Stimulated activated CD4-positive, alpha-beta T cell treated with anti-CD3 and anti-CD28 coated beads, Interleukin-12 subunit alpha, Interleukin-12 subunit beta, amount 100 ng/mL, for 48 hours (primary cell): ENCODE data around the gene AOAH.
A peak's percentile ranks its signal among the peaks of the same experiment; 100 is the strongest.
"Not testable (repeated sequence)": the region's sequence is repeated elsewhere in the genome, so short reads cannot be mapped to it uniquely, and the experiment has no call there.

Experiments
- DNase-seq, 3 donors: peaks; one replicate each; pipeline ENCODE4 v3.0.0-alpha.2; 2020; ENCODE audit warnings: low read depth in 2 of 3, low spot score in 1 of 3

AOAH gene

DNA sequence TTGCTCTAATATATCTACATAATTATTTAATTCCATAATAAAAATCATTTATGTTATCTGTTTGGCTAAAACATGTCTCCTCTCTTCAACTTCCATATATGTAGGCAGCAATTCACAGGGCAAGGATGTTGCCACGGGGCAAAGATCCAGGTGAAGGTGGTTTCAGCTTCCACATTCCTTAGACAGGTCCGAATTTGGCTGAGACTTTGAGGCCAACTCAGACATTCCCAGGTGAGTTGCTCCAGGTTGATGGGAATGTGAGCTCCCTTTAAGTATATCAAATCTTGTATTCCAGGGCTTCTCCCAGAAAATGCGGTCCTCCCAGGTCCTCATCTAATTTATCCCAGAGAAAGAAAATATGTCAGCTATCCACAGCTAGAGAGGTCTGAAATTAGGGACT, 15.1 kb upstream of the AOAH start:
- no peak for DNase-seq

DNA sequence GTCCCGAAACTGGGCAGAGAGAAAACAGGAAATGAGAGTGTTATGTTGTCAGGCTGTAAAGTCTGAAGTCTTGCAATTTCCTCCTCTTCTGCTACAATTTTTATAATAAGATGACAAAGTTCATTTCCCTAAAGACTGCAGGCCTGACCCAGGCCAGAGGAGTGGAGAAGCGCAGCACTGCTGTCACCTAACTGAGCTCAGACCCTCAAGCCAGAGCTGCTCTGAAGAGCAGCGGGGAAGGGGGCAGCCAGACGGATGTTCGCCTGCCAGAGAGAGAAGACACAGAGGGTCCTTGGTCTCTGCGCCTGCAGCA, 12.6 kb upstream of the AOAH start:
- no peak for DNase-seq

DNA sequence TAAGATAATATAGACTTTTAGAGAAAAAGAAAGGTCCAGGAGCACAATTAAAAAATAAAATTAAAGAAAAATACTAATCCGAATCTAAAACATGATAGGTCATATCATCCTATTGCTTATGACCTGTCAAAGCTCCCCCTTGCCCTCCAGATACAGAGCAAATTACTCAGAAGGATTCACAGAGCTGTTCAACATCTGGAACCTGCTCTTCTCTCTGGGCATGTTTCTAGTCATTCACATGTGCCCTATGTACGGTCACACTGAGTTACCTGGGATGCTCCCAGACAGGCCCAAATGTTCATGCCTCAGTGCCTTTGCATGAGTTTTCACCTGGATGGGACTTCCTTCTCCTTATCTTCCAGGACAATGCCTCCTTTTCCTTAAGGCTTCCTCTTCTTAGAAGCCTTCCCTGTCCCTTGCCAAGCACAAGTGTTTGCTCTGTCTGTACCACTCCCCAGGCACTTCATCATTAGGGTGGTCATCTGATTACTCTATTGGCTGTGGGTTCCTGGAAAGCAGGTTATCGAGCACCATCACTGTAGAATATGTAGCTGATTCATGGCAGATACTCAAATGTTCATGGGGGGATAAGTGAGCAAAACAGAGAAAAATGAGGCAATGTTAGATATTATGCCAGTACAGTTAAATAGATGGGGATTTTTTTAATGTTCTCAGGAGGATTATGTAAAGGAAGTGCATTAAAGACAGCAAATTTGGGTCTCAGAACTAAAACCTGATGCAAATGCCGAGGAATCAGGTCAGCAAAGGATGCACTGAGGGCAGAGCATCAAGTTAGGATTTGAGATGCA, 12.0 kb upstream of the AOAH start:
- no peak for DNase-seq

DNA sequence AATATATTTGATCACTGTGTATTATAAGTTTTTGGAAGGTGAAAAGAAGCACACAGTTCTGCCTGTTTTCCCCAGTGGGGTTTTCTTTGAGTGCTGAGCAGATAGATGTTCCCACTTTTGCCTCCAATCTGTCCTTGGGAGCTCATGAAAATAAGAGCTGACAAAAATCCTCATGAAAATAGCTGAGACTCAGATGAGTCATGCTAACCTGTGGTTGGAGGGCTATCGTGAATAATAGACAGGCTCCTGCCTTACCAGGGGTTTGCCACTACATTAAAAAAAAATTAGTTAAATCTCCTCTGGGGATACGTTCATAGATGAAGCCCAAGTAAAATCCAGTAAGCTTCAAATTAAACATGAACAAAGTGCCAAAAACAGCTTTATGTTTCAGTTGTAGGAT, 10.9 kb upstream of the AOAH start:
- DNase-seq, result no peak

DNA sequence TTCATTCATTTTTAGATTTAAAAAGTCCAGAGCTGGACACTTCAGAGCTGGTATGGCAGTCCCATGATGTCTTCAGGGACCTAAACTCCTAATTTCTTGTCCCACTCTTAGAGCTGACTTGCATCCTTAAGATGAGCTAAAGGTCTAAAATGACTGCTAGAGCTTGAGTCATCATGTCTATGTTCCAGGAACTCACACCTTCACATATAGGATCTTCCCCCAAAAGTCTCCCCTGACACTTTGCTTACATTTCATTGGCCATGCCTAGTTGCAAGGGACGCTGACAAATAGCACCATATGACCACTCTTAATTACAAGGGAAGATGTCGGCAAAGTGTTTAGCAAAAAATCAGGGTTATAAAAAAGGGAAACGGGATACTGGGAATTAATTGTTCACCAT, 10.4 kb upstream of the AOAH start:
- no peak for DNase-seq

GRCh38 chr7:36733411-36733810, 9.1 kb upstream of the AOAH start:
- no peak for DNase-seq

DNA sequence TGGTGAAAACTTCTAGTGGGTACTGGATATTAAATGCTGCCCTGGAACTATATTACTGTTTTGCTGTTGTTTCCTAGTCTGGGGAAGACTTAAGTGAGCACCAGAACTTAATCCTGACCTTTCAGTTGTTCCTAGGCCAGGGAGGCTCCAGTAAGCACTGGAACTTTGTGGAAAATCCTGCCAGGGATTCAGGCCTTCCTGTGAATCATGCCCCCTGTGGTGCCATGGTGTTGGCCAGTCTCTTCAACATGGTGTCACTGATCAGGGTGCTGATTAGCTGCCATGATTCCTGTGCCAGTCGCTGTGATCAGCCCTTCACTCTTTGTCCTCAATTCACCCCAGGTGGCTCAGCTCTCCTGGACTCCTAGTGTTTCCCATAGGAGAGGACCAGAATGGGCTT, 8.5 kb upstream of the AOAH start:
- no peak for DNase-seq

DNA sequence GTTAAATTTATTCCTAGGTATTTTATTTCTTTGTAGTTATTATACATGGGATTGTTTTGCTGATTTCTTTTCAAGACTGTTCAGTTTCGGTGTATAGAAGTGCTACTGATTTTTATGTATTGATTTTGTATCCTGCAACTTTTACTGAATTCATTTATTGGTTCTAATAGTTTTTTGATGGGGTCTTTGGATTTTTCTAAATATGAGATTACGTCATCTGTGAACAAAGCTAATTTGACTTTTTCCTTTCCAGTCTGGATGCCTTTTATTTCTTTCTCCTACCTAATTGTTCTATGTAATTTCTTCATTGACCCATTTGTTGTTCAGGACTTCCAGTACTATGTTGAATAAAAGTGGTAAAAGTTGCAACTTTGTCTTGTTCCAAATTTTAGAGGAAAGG, 5.8 kb upstream of the AOAH start:
- no peak for DNase-seq

DNA sequence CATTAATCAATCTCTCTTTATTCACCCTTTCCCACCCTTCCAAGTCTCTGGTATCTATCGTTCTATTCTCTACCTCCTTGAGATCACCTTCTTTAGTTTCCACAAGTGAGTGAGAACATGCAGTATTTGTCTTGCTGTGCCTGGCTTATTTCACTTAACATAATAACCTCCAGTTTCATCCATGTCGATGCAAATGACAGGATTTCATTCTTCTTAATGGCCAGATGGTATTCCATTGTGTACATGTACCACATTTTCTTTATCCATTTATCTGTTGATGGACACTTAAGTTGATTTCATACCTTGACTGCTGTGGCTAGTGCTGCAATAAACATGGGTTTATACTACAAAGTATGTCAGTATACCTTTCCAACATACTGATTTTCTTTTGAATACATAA, 3.8 kb upstream of the AOAH start:
- no peak for DNase-seq

GRCh38 chr7:36726806-36727503, 2.7 kb upstream of the AOAH start:
- peak in 1 of 3 donors; percentile 48 for DNase-seq

DNA sequence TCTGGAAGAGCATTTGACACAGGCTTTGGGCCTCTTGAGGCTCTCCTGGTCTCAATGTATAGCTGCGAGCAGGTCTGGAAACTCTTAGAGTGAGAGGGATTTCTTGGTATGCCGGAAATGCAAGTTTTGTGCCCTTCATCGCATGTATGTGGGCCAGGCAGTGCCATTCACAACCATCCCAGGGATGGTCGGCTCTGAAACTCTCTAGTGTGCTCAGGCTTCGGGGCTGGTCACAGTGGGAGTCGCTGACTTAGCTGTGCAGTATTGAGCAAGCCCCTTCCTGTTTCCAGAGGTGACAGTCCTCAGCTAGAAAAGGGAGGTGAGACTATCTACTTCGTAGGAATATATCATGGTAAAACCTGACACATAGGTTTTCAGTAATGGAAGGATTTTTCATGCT, 2.0 kb upstream of the AOAH start:
- DNase-seq, result no peak

GRCh38 chr7:36724996-36725395, 702 bp upstream of the AOAH start:
- DNase-seq, result no peak

- DNase-seq, result no peak
Observed at GRCh38 chr7:36723291-36723690, 1.0 kb downstream of the AOAH start.

DNA sequence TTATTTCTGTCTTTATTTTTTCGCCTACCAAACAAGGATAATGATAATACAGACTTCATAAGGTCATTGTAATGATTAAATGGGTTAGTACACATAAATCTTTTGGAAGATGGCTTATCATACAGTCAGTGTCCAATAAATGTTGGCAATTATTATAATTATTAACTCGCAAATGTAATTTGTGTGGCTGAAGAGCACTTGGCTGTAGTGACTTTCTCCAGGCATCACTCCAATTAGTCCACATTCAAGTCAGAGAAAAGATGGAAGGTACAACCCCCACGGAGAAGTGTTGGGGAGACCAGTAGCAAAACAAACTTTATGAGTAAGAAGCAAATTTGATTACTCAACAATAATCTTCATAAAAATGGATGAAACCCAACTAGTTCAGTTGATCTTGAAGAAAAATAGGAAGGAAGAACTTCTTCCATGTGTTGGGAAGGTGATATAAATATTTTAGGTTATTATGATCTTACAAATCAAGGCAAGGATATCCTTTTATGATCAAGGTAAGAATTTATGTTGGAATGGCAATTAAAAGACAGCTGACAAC, 5.1 kb downstream of the AOAH start:
- no peak for DNase-seq

GRCh38 chr7:36717586-36717985, 6.7 kb downstream of the AOAH start:
- DNase-seq, result no peak

GRCh38 chr7:36716802-36717201, 7.5 kb downstream of the AOAH start:
- DNase-seq, result not testable (repeated sequence)

GRCh38 chr7:36712015-36712414, 12.3 kb downstream of the AOAH start:
- DNase-seq, result no peak

- DNase-seq, result no peak
Observed at GRCh38 chr7:36711256-36711655, 13.0 kb downstream of the AOAH start.

- no peak for DNase-seq
Observed at GRCh38 chr7:36710186-36710791, 14.0 kb downstream of the AOAH start.

DNA sequence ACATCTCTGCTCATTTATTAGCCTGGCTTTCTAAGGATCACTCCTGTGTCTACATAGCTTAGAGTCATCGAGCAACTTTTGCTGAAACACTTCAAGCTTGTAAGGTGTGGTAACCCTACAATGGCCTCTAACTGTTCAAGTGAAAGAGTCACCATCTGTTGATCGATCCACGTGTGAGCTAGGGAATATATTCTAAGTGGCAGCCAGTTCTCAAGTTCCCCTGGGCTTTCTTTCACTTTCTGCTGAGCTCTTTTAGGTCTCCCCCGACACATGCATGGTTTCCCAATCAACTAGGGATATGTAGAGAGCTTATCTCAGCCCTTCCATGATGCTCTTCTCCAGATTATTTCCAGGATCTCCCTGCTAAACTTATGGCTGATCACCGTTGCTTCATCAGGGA, 15.5 kb downstream of the AOAH start:
- DNase-seq, result no peak

DNA sequence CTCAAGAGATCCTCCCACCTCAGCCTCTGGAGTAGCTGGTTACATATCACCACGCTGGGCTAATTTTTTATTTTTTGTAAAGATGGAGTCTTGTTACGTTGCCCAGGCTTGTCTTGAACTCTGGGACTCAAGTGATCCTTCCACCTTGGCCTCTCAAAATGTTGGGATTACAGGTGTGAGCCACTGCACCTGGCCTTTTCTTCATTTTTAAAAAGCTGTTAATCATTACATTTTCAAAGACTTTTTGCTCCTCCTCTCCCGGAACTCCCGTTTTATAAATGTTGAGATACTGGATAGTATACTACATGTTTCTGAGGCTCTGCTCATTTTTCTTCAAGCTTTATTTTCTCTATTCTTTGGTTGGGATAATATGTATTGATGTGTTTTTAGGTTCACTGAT, 16.4 kb downstream of the AOAH start:
- DNase-seq, result no peak

DNA sequence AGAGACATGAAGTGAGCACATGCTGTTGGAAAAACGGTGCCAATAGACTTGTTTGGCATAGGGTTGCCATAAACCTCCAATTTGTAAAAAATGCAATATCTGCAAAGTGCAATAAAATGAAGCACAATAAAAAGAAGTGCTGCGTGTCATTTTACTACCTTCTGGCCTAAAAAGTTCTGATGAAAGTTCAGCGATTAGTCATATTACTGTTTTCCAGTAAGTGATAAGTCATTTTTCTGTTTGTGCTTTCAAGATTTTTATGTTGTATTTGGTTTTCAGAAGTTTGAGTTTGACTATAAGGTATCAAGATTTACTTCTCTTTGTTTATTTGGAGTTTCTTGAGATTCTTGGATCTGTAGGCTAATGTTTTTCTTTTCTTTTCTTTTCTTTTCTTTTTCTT, 16.8 kb downstream of the AOAH start:
- DNase-seq, result no peak
